ENCODE measurements around the gene NTN5. TPM values are rescaled to one million over a fixed set of nuclear protein-coding genes. Genes with fewer than 3 reads are reported as not detected.

The NTN5 gene
- total and polyA plus RNA-seq, 10 of the 15 experiments (the other 5 are each of a cell fraction or from before 2014, with no cell fraction given): 0.07 to 0.22 TPM; not detected in 8

- TF ChIP-seq BCLAF1 (IDR thresholded peaks at IDR 0.05): no peak
- no peak for TF ChIP-seq BRCA1 (IDR thresholded peaks at IDR 0.05; ENCODE audit: low read depth, low read length)
- no peak for TF ChIP-seq CEBPB (IDR thresholded peaks at IDR 0.05; ENCODE audit: borderline replicate concordance in 1 of 2, low read depth in 2 of 2, low read length in 2 of 2)
- TF ChIP-seq PAX5 (IDR thresholded peaks at IDR 0.05; ENCODE audit: borderline replicate concordance, low read depth, low read length): no peak
- no peak for TF ChIP-seq CREM (IDR thresholded peaks at IDR 0.05; ENCODE audit: low read depth)
- TF ChIP-seq ATF7 (IDR thresholded peaks at IDR 0.05; ENCODE audit: low read depth): 0 out of 2 replicates have a peak, but pooled peaks have one; percentile 28
- TF ChIP-seq POLR2AphosphoS2 (IDR thresholded peaks at IDR 0.05; ENCODE audit: low read depth, low read length): no peak
- TF ChIP-seq SREBF2 (IDR thresholded peaks at IDR 0.05; ENCODE audit: low read length): no peak
- no peak for TF ChIP-seq YBX1 (IDR thresholded peaks at IDR 0.05)
- TF ChIP-seq RUNX3 (IDR thresholded peaks at IDR 0.05; ENCODE audit: low read length): no peak
- TF ChIP-seq ZZZ3 (IDR thresholded peaks at IDR 0.05; ENCODE audit: control insufficient read depth, insufficient read length, low read depth): no peak
- no peak for TF ChIP-seq RCOR1 (conservative IDR thresholded peaks at IDR 0.05; ENCODE audit: low read depth, low read length)
- TF ChIP-seq CTCF (IDR thresholded peaks at IDR 0.05 in 2 of 3, conservative IDR thresholded peaks at IDR 0.05 in 1 of 3; ENCODE audit: control insufficient read depth in 2 of 3, extremely low read depth in 1 of 3, insufficient read depth in 1 of 3, low read depth in 3 of 3, low read length in 3 of 3): no peak
- TF ChIP-seq SMARCA5 (IDR thresholded peaks at IDR 0.05): no peak
- TF ChIP-seq FOS (IDR thresholded peaks at IDR 0.05; ENCODE audit: borderline replicate concordance, extremely low read depth, insufficient read length): no peak
- no peak for TF ChIP-seq ZBTB11 (CRISPR knock-in tag; IDR thresholded peaks at IDR 0.05)
- no peak for TF ChIP-seq NFYA (IDR thresholded peaks at IDR 0.05; ENCODE audit: borderline replicate concordance, low read depth, low read length)
- no peak for TF ChIP-seq BMI1 (IDR thresholded peaks at IDR 0.05; ENCODE audit: borderline replicate concordance)
- TF ChIP-seq DPF2 (IDR thresholded peaks at IDR 0.05): peak; percentile 88; the same call in 1 of the 2 replicates
- TF ChIP-seq PAX8 (IDR thresholded peaks at IDR 0.05): no peak
Measured at GRCh38 chr19:48627201-48627864, 45.5 kb downstream of the NTN5 start (continued).

All from GM12878 (cell line).